K562 (cell line): ENCODE results near the gene PRKD2. TPM values are rescaled to one million over a fixed set of nuclear protein-coding genes. Genes with fewer than 3 reads are reported as not detected.
A peak's percentile ranks its signal among the peaks of the same experiment; 100 is the strongest.

Source experiments
- ATAC-seq: fragments of 200-7000 bp; cut with Tn5 transposase; 3 replicates; pipeline ENCODE4 v1.9.1; 2020; ENCODE audit warnings: moderate library complexity
- BruUV-seq: library from RNA; stranded (reverse); fragments of 400-500 nt; replicated peaks from 2 replicates; lab custom pipeline; 2021; lab: Mats Ljungman, UMichigan
- CTCF ChIA-PET: fragments of 300-600 bp; formaldehyde crosslinking; extraction: SDS; loops from one replicate; lab custom pipeline; 2021; ENCODE audit warnings: low intra/inter-chr PET ratio; lab: Yijun Ruan, JAX
- POLR2A ChIA-PET: fragments of 300-600, 350-650 bp; sonication (Branson Sonifier 250); formaldehyde crosslinking; extraction: SDS; loops from one replicate; lab custom pipeline; 2021; ENCODE audit warnings: antibody characterized with exemption, inconsistent platforms; lab: Yijun Ruan, JAX
- DNase-seq, 4 experiments: peaks; one replicate each; pipeline versions ENCODE4 v3.0.0 to v3.0.0-alpha.2; 2011 to 2018; ENCODE audit warnings: low spot score in 3 of 4, mixed read lengths in 3 of 4; ENCODE audit errors: extremely low read depth in 1 of 4
- FAIRE-seq: peaks from 2 replicates; lab custom pipeline; 2011; peaks lifted over from hg19 to GRCh38; lab: Jason Lieb, UNC
- H2AFZ ChIP-seq: 2 replicates; pipeline ENCODE4 v1.6.0; 2011; ENCODE audit warnings: low read depth, low read length, control low read depth, inconsistent platforms
- H3K27ac ChIP-seq: fragments of 200-600 bp; 3 replicates; pipeline ENCODE4 v1.8.0; 2011; ENCODE audit warnings: low read depth, mild to moderate bottlenecking, control low read depth, inconsistent platforms, low read length, moderate library complexity, mixed read lengths; ENCODE audit errors: extremely low read depth
- H3K27me3 ChIP-seq, 2 experiments: fragments of 300-600 bp in 1 of 2; 2 replicates in 1 of 2; 3 replicates in 1 of 2; pipeline versions ENCODE4 v1.6.0 to v1.8.0; 2011; ENCODE audit warnings: inconsistent platforms in 2 of 2, low read length in 2 of 2, mild to moderate bottlenecking in 1 of 2, mixed read lengths in 1 of 2, moderate library complexity in 1 of 2; ENCODE audit not compliant: control insufficient read depth in 2 of 2, insufficient read depth in 2 of 2
- H3K36me3 ChIP-seq: fragments of 300-600 bp; 3 replicates; pipeline ENCODE4 v1.8.0; 2011; ENCODE audit warnings: mild to moderate bottlenecking, low read length, inconsistent platforms; ENCODE audit not compliant: control insufficient read depth, insufficient read depth
- H3K4me1 ChIP-seq, 2 experiments: fragments of 200-600 bp in 1 of 2; replicated peaks in 1 of 2; 2 replicates in 1 of 2; 3 replicates in 1 of 2; pipeline versions ENCODE4 v1.5.1 to v1.8.0; 2011; ENCODE audit warnings: inconsistent platforms in 2 of 2, low read length in 2 of 2, mild to moderate bottlenecking in 1 of 2, mixed read lengths in 1 of 2, moderate library complexity in 1 of 2; ENCODE audit not compliant: control insufficient read depth in 2 of 2, insufficient read depth in 2 of 2
- H3K4me2 ChIP-seq: 2 replicates; pipeline ENCODE4 v1.6.1; 2011; ENCODE audit warnings: low read length, control low read depth, inconsistent platforms, mixed read lengths; ENCODE audit not compliant: insufficient read depth
- H3K4me3 ChIP-seq: fragments of 200-600 bp; sonication (generic), shearing (Covaris generic); 2 replicates; pipeline ENCODE4 v1.5.1; 2016; ENCODE audit warnings: control low read depth, inconsistent platforms
- H3K79me2 ChIP-seq: fragments of 200-600 bp; 3 replicates; pipeline ENCODE4 v1.8.0; 2011; ENCODE audit warnings: low read length, inconsistent platforms; ENCODE audit not compliant: control insufficient read depth, insufficient read depth
- H3K9ac ChIP-seq, 2 experiments: 2 replicates each; pipeline versions ENCODE4 v1.6.0 to v1.6.1; 2011; ENCODE audit warnings: low read depth in 2 of 2, low read length in 2 of 2, control low read depth in 1 of 2, inconsistent platforms in 1 of 2, mild to moderate bottlenecking in 1 of 2, mixed read lengths in 1 of 2; ENCODE audit not compliant: insufficient read depth in 1 of 2
- H3K9me1 ChIP-seq: one replicate; pipeline ENCODE4 v1.6.0; 2011; ENCODE audit warnings: inconsistent platforms, mild to moderate bottlenecking, low read length, moderate library complexity; ENCODE audit not compliant: control insufficient read depth, insufficient read depth
- H3K9me3 ChIP-seq: replicated peaks from 2 replicates; pipeline ENCODE4 v1.5.1; 2011; ENCODE audit warnings: low read depth, low read length, inconsistent platforms; ENCODE audit not compliant: control insufficient read depth, insufficient read depth
- H4K20me1 ChIP-seq: replicated peaks from 2 replicates; pipeline ENCODE4 v1.6.1; 2011; ENCODE audit warnings: low read length, inconsistent platforms, mixed read lengths; ENCODE audit not compliant: control insufficient read depth, insufficient read depth
- ARHGAP35 ChIP-seq: fragments of 450-650 bp; IDR thresholded peaks from 2 replicates; pipeline ENCODE4 v1.6.1; 2018; ENCODE audit not compliant: partially characterized antibody
- CC2D1A ChIP-seq: fragments of 450-650 bp; IDR thresholded peaks from 2 replicates; pipeline ENCODE4 v1.6.1; 2017; ENCODE audit warnings: mild to moderate bottlenecking
- CREB5 ChIP-seq: fragments of 250-450 bp; sonication (Bioruptor Pico); IDR thresholded peaks from 2 replicates; pipeline ENCODE4 v1.5.0; 2020; ENCODE audit warnings: mild to moderate bottlenecking
- ETS1 ChIP-seq: conservative IDR thresholded peaks from 2 replicates; pipeline ENCODE4 v1.6.1; 2011; ENCODE audit warnings: low read depth, mild to moderate bottlenecking, low read length; ENCODE audit not compliant: control insufficient read depth
- GTF2A2 ChIP-seq: IDR thresholded peaks from 2 replicates; pipeline ENCODE4 v1.6.1; 2016; ENCODE audit warnings: mild to moderate bottlenecking, missing genetic modification characterization, missing compliant biosample characterization
- GTF2F1 ChIP-seq: IDR thresholded peaks from 2 replicates; pipeline ENCODE4 v1.6.1; 2011; ENCODE audit warnings: low read depth, low read length, improper control_type of control experiment
- HLTF ChIP-seq: fragments of 450-650 bp; IDR thresholded peaks from 2 replicates; pipeline ENCODE4 v1.6.1; 2016
- MAFK ChIP-seq: IDR thresholded peaks from 2 replicates; pipeline ENCODE4 v1.6.1; 2011; ENCODE audit warnings: low read length, improper control_type of control experiment
- MLX ChIP-seq, 2 experiments: fragments of 450-650 bp in 1 of 2; sonication (generic) in 1 of 2; formaldehyde crosslinking; conservative IDR thresholded peaks; 2 replicates each; pipeline versions ENCODE4 v1.4.0 to v1.8.1; 2020 to 2022; ENCODE audit warnings: mild to moderate bottlenecking in 1 of 2, missing genetic modification reagents in 1 of 2
- MXD1 ChIP-seq: fragments of 250-450 bp; sonication (Bioruptor Pico); IDR thresholded peaks from 2 replicates; pipeline ENCODE4 v1.8.0; 2021; ENCODE audit warnings: borderline replicate concordance, mild to moderate bottlenecking, moderate library complexity; ENCODE audit not compliant: poor library complexity, severe bottlenecking
- NCOR1 ChIP-seq: fragments of 450-650 bp; IDR thresholded peaks from 2 replicates; pipeline ENCODE4 v1.6.1; 2016; ENCODE audit warnings: mild to moderate bottlenecking, moderate library complexity
- NFYB ChIP-seq: IDR thresholded peaks from 2 replicates; pipeline ENCODE4 v1.6.1; 2011; ENCODE audit warnings: mild to moderate bottlenecking, moderate library complexity; ENCODE audit not compliant: insufficient read length; ENCODE audit errors: extremely low read depth
- POU5F1 ChIP-seq: fragments of 150-350 bp; IDR thresholded peaks from 2 replicates; pipeline ENCODE4 v1.6.1; 2014; ENCODE audit warnings: borderline replicate concordance, low read length, low read depth, mild to moderate bottlenecking; ENCODE audit not compliant: partially characterized antibody
- RAD21 ChIP-seq, 2 experiments: fragments of 250-450 bp in 1 of 2; fragments of 450-650 bp in 1 of 2; sonication (Bioruptor Pico) in 1 of 2; formaldehyde crosslinking in 1 of 2; IDR thresholded peaks in 1 of 2; conservative IDR thresholded peaks in 1 of 2; 2 replicates each; pipeline versions ENCODE4 v1.4.0 to v1.8.0; 2020 to 2022; ENCODE audit warnings: mild to moderate bottlenecking in 2 of 2, moderate library complexity in 1 of 2
- TEAD4 ChIP-seq, 2 experiments: sonication (generic) in 1 of 2; formaldehyde crosslinking in 1 of 2; IDR thresholded peaks; 2 replicates each; pipeline versions ENCODE4 v1.6.1 to v1.8.0; 2012 to 2022; ENCODE audit warnings: borderline replicate concordance in 1 of 2, inconsistent platforms in 1 of 2, low read length in 1 of 2, mild to moderate bottlenecking in 1 of 2, missing genetic modification reagents in 1 of 2
- THAP7 ChIP-seq: fragments of 250-450 bp; sonication (Bioruptor Pico); IDR thresholded peaks from 2 replicates; pipeline ENCODE4 v1.5.0; 2021
- WGBS: fragments of 100-300 bp; shearing (Covaris generic); methylation state at CpG from one replicate; pipeline ENCODE4 v1.1.6; 2016; ENCODE audit warnings: low coverage, mixed read lengths; ENCODE audit not compliant: insufficient coverage; ENCODE audit errors: missing lambda C conversion rate; 5-methylcytosine and 5-hydroxymethylcytosine counted together
- in situ Hi-C: fragments of 300-500 bp; cut with MboI; formaldehyde crosslinking; loops from 4 replicates; pipeline ENCODE4 v1.15.0; 2018; ENCODE audit warnings: inconsistent platforms, mixed read lengths
- intact Hi-C: fragments of 100-400 bp; cut with micrococcal nuclease; formaldehyde crosslinking; loops from 2 replicates; pipeline ENCODE4 v1.14.2; 2022
- polyA plus RNA-seq, 8 experiments: library from polyadenylated mRNA; depleted of rRNA in 4 of 8; stranded (reverse) in 5 of 8; unstranded in 3 of 8; fragments of >200 nt; fragmentation: Nextera tagmentation in 2 of 8; fragmentation: Illumina TruSeq in 1 of 8; extraction: Ambion mirVana in 2 of 8; extraction: Trizol in 1 of 8; gene quantifications; 2 replicates each; pipeline versions ENCODE4 v1.2.1 to v1.2.3, GENCODE V29; 2011 to 2014; ENCODE audit warnings: inconsistent platforms in 1 of 8, missing spikeins in 1 of 8
- total RNA-seq, 7 experiments: library from RNA; depleted of rRNA in 6 of 7; stranded (reverse); fragments of >200 nt in 6 of 7; fragmentation: Illumina TruSeq in 2 of 7; extraction: Trizol in 2 of 7; gene quantifications; 2 replicates each; pipeline versions ENCODE4 v1.2.1 to v1.2.3, GENCODE V29; 2011 to 2021; ENCODE audit warnings: low replicate concordance in 1 of 7

PRKD2 gene
- total and polyA plus RNA-seq, 9 of the 15 experiments (the other 6 are each of a cell fraction or from before 2014, with no cell fraction given), result 1.8 to 60.0 (median 15.0) TPM

- WGBS, result 5% methylated on average over 4 of the region's 4 CpGs
- CTCF ChIA-PET, result interaction anchor here (0.6 to 1.9 kb wide), 4 partner anchors 49 to 225 kb away, joined by 3 to 8 read pairs (median 6); no protein-coding TSS in a partner anchor
- BruUV-seq, result no TSS peak
- TF ChIP-seq MAFK (no peak), GTF2F1 (no peak), CC2D1A (no peak), TEAD4 (IDR thresholded peaks at IDR 0.05; ENCODE audit: low read length) (0 out of 2 replicates have a peak, but pooled peaks have one; percentile 23), TEAD4 (CRISPR knock-in tag; IDR thresholded peaks at IDR 0.05; ENCODE audit: borderline replicate concordance) (no peak), POU5F1 (no peak), MXD1 (CRISPR knock-in tag) (no peak), CREB5 (CRISPR knock-in tag) (no peak), MLX (CRISPR knock-in tag; conservative IDR thresholded peaks at IDR 0.05) (no peak), ETS1 (no peak), NCOR1 (no peak), THAP7 (CRISPR knock-in tag) (no peak), RAD21 (CRISPR knock-in tag; conservative IDR thresholded peaks at IDR 0.05 in 1 of 2, IDR thresholded peaks at IDR 0.05 in 1 of 2) (peak; percentile 37 to 74), ARHGAP35 (no peak), HLTF (no peak), GTF2A2 (tag) (no peak), NFYB (peak; percentile 50)
Measured at GRCh38 chr19:46753420-46754155, 36.7 kb upstream of the PRKD2 start.

More at GRCh38 chr19:46753420-46754155, 36.7 kb upstream of the PRKD2 start:
- DNase-seq (peak; percentile 50 to 81 (median 66)), FAIRE-seq (peak; percentile 96), ATAC-seq (peak; percentile 82)
- H2AFZ ChIP-seq, result no peak overlapping the region
- H3K4me2 ChIP-seq, result no peak overlapping the region
- peaks cover 8 to 20% of the 10 kb centered on the region in 2 experiments; a peak in 4 of 5 replicates for H3K4me1 ChIP-seq
- H3K9me3 ChIP-seq, result no peaks in the 10 kb centered on the region
- in situ Hi-C loops, result loop anchor here (10.0 kb wide), 1 partner anchor 241 kb away; no protein-coding TSS in a partner anchor
- POLR2A ChIA-PET, result interaction anchor here (0.5 to 1.7 kb wide), 14 partner anchors 10 to 1842 kb away, joined by 3 to 8 read pairs (median 4); no protein-coding TSS in a partner anchor
- no peak overlapping the region for H3K27ac ChIP-seq
- peaks cover 3% of the 10 kb centered on the region; the same call in 1 of the 2 replicates for H4K20me1 ChIP-seq
- H3K27me3 ChIP-seq, result no peaks in the 10 kb centered on the region
- intact Hi-C loops, result loop anchor here (5.0 kb wide), 1 partner anchor 136 kb away; no protein-coding TSS in a partner anchor
- H3K9me1 ChIP-seq, result no peaks in the 10 kb centered on the region
- H3K36me3 ChIP-seq, result peaks cover 13% of the 10 kb centered on the region; the same call in 2 of the 3 replicates
- H3K4me3 ChIP-seq, result no peak overlapping the region
- no peak overlapping the region for H3K9ac ChIP-seq
- H3K79me2 ChIP-seq, result no peaks in the 10 kb centered on the region
